AG10803 (cell line): ENCODE measurements around the gene ALKBH2.

Source experiments
- DNase-seq: peaks from one replicate; pipeline ENCODE4 v3.0.0; 2010; ENCODE audit warnings: low read depth
- H3K4me3 ChIP-seq: 2 replicates; pipeline ENCODE4 v1.5.1; 2011; ENCODE audit warnings: mild to moderate bottlenecking, low read length, control low read depth
- CTCF ChIP-seq: conservative IDR thresholded peaks from 2 replicates; pipeline ENCODE4 v1.5.1; 2011; ENCODE audit warnings: mild to moderate bottlenecking, low read length, control low read depth, inconsistent platforms

The ALKBH2 gene

DNA sequence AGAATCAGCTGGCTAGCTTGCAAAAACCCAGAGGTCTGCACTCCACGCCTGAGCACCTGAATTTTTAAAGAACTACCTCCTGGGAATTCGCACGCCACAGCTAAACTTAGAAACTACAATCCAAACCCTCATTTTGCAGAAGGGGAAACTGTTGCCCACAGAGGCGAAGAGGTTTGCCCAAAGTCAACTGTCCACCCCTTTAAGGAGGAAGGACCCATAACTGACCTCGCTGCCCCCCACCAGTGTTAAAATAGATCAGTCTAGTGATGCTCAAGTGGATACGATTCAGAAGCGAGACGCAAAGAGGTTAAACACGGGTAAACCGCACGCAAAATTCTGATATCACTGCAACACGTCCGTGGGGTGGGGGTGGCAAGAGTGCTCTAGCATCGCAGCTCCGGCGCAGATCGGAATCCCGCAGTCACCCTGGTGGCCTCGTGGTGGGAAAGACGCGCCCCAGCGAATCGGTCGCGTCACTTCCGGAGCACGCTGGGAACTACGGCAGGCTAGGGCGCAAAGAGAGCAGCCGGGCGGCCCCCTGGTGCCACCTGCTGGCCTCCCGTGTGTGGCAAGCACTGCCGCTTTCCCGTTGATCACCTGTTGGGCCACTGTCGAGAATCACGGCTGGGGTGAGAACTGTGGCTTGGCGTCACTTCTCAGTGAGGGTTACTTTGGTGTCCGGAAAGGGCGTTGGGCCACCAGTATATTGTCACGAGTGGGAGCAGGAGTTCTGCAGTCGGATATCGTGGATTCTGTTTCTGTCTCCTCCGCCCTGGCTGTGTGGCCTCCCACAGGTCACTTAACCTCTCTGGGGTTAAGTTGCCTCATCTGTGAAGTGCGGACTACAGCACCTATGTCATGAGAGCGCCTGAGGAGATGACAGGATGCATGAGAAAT is at the start of gene ALKBH2:
Gene ALKBH2, minus strand, starts transcription at position 451 of the 897 bp plus-strand sequence. CDS start 686 bp downstream, outside the sequence.
- H3K4me3 ChIP-seq, result peak within 1 kb of the TSS; percentile 89
- peak; percentile 90 for TF ChIP-seq CTCF
- peak; percentile 87 for DNase-seq

DNA sequence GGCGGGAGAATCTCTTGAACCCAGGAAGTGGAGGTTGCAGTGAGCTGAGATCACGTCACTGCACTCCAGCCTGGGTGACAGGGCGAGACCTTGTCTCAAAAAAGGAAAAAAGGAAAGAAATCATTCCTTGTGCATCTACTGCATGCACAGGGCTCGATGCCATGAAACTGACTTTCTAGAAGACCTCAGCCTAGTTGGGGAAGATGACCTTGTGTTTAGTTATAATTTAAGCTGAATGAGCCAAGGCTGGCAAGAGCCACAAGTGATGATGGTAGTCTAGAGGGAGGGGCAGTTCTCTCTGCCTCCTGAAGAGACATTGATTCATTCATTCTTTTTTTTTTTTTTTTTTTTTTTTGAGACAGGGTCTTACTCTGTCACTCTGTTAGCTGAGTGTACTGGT is 47.3 kb upstream of the ALKBH2 start:
- H3K4me3 ChIP-seq, result no peak overlapping the region
- DNase-seq, result no peak
- TF ChIP-seq CTCF, result no peak

DNA sequence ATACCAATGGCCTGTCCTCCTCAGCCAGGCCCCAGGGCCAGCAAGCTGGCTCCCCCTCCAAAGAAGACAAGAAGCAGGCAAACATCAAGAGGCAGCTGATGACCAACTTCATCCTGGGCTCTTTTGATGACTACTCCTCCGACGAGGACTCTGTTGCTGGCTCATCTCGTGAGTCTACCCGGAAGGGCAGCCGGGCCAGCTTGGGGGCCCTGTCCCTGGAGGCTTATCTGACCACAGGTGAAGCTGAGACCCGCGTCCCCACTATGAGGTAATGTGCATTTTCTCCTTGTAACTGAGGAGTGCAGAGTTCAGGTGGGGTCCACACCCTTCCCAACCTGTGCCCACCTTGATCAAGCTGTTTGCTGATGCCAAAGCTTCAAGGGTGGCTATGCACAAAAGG is 46.5 kb upstream of the ALKBH2 start:
- no peak for TF ChIP-seq CTCF
- no peak overlapping the region for H3K4me3 ChIP-seq
- no peak for DNase-seq

DNA sequence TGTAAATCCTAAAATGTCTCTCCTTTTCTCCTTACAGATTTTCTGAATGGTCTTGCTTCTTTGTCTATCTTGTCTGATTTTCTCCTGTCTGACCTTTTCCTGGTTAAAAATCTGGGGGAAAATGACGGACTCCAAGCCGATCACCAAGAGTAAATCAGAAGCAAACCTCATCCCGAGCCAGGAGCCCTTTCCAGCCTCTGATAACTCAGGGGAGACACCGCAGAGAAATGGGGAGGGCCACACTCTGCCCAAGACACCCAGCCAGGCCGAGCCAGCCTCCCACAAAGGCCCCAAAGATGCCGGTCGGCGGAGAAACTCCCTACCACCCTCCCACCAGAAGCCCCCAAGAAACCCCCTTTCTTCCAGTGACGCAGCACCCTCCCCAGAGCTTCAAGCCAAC is 46.1 kb upstream of the ALKBH2 start:
- TF ChIP-seq CTCF, result no peak
- H3K4me3 ChIP-seq, result no peak overlapping the region
- no peak for DNase-seq

GRCh38 chr12:109137055-109137454 is 43.8 kb upstream of the ALKBH2 start:
- DNase-seq, result no peak
- TF ChIP-seq CTCF, result no peak
- H3K4me3 ChIP-seq, result no peak overlapping the region

GRCh38 chr12:109134186-109134917 is 41.1 kb upstream of the ALKBH2 start:
- DNase-seq, result peak; percentile 86
- peak; percentile 70 for TF ChIP-seq CTCF
- H3K4me3 ChIP-seq, result no peak overlapping the region
